Smooth muscle cell (in vitro differentiated cells): Measurements from ENCODE around the gene RAC2. TPM values are rescaled to one million over a fixed set of nuclear protein-coding genes. Genes with fewer than 3 reads are reported as not detected.

Experiments
- DNase-seq: peaks from one replicate; lab custom pipeline; 2025; ENCODE audit not compliant: unreplicated experiment; lab: John Stamatoyannopoulos, UW
- H2AFZ ChIP-seq: fragments of 200-600 bp; sonication (generic); 2 replicates; pipeline ENCODE4 v1.6.0; 2016; ENCODE audit warnings: antibody characterized with exemption, low read depth, mild to moderate bottlenecking
- H3F3A ChIP-seq: fragments of 200-600 bp; sonication (generic); 2 replicates; pipeline ENCODE4 v1.6.0; 2017; ENCODE audit warnings: antibody characterized with exemption, low read depth
- H3K27ac ChIP-seq: fragments of 200-600 bp; sonication (generic); 2 replicates; pipeline ENCODE4 v1.5.1; 2016; ENCODE audit warnings: low read depth, mild to moderate bottlenecking
- H3K27me3 ChIP-seq: fragments of 200-600 bp; sonication (generic); 2 replicates; pipeline ENCODE4 v1.6.1; 2016; ENCODE audit warnings: low read depth, mild to moderate bottlenecking
- H3K36me3 ChIP-seq: fragments of 200-600 bp; sonication (generic); 2 replicates; pipeline ENCODE4 v1.5.1; 2016; ENCODE audit warnings: low read depth
- H3K4me1 ChIP-seq: fragments of 200-600 bp; sonication (generic); 2 replicates; pipeline ENCODE4 v1.5.1; 2016; ENCODE audit warnings: low read depth
- H3K4me2 ChIP-seq: fragments of 200-600 bp; sonication (generic); 2 replicates; pipeline ENCODE4 v1.6.0; 2016; ENCODE audit warnings: mild to moderate bottlenecking
- H3K4me3 ChIP-seq: fragments of 200-600 bp; sonication (generic); 2 replicates; pipeline ENCODE4 v1.5.1; 2016; ENCODE audit warnings: mild to moderate bottlenecking
- H3K79me2 ChIP-seq: fragments of 200-600 bp; sonication (generic); 2 replicates; pipeline ENCODE4 v1.6.0; 2016; ENCODE audit warnings: low read depth, mild to moderate bottlenecking
- H3K9ac ChIP-seq: fragments of 200-600 bp; sonication (generic); 2 replicates; pipeline ENCODE4 v1.6.0; 2016; ENCODE audit warnings: low read depth
- H3K9me3 ChIP-seq: fragments of 200-600 bp; sonication (generic); replicated peaks from 2 replicates; pipeline ENCODE4 v1.5.1; 2016; ENCODE audit warnings: low read depth
- H4K20me1 ChIP-seq: fragments of 200-600 bp; sonication (generic); 2 replicates; pipeline ENCODE4 v1.6.0; 2016; ENCODE audit warnings: low read depth
- CTCF ChIP-seq: fragments of 200-600 bp; sonication (generic); IDR thresholded peaks from 2 replicates; pipeline ENCODE4 v1.5.1; 2017; ENCODE audit warnings: borderline replicate concordance, mild to moderate bottlenecking, antibody characterized with exemption; ENCODE audit not compliant: insufficient read depth, poor library complexity, severe bottlenecking
- WGBS: methylation state at CpG from one replicate; pipeline ENCODE4 v1.1.7; 2016; ENCODE audit warnings: low lambda C conversion rate; 5-methylcytosine and 5-hydroxymethylcytosine counted together
- polyA plus RNA-seq: library from polyadenylated mRNA; unstranded; fragments of >200 nt; fragmentation: Nextera tagmentation; extraction: Ambion mirVana; gene quantifications from 2 replicates; pipeline ENCODE4 v1.2.1, GENCODE V29; 2016
- total RNA-seq: library from RNA; depleted of rRNA; stranded (reverse); fragments of >200 nt; gene quantifications from 2 replicates; pipeline ENCODE4 v1.2.3, GENCODE V29; 2014

The RAC2 gene
- total and polyA plus RNA-seq, 2 experiments from 2014 or later: 3.6 to 4.0 TPM

- 49% methylated on average over 20 of the region's 20 CpGs for WGBS
- Histone ChIP-seq H3F3A (peaks cover 9% of the 10 kb centered on the region), H3K27me3 (no peaks in the 10 kb centered on the region), H3K27ac (peak overlapping the region; percentile 74), H3K36me3 (no peaks in the 10 kb centered on the region), H3K4me2 (peak overlapping the region; percentile 71), H3K9ac (no peak overlapping the region), H3K4me3 (no peak overlapping the region), H4K20me1 (no peaks in the 10 kb centered on the region), H2AFZ (peak overlapping the region; percentile 13), H3K9me3 (no peaks in the 10 kb centered on the region), H3K4me1 (peaks cover 4% of the 10 kb centered on the region), H3K79me2 (no peaks in the 10 kb centered on the region)
- no peak for DNase-seq
- no peak for TF ChIP-seq CTCF
Measured at GRCh38 chr22:37228106-37229011, 15.7 kb downstream of the RAC2 start.

GRCh38 chr22:37226514-37226913 is 17.6 kb downstream of the RAC2 start:
- peaks cover 4% of the 10 kb centered on the region for H3K4me1 ChIP-seq

DNA sequence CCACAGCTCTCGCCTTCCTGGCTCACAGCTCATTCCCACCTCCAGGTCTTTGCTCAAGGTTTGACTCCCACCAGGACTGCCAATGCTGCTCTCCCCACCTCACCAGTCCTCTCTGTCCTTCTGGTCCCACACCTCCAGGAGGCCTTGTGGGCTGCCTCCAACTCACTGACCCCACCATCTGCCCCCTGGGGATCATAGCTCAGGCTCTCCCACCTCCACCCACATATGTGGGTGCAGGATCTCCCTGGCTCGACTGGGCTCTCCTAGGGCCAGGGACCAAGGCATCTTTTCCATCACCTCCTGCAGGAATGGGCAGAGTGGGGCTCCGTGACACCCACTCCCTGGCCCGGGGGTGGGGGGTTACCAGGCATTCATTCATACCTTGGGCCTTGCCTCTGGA is 18.0 kb downstream of the RAC2 start:
- no peak for TF ChIP-seq CTCF
- no peak overlapping the region for H2AFZ ChIP-seq
- H3K4me2 ChIP-seq: no peak overlapping the region
- H3K27me3 ChIP-seq: no peaks in the 10 kb centered on the region
- H3K79me2 ChIP-seq: no peaks in the 10 kb centered on the region
- DNase-seq: no peak
- no peaks in the 10 kb centered on the region for H3K36me3 ChIP-seq
- 90% methylated on average over 4 of the region's 4 CpGs for WGBS
- peaks cover 4% of the 10 kb centered on the region for H3K4me1 ChIP-seq
- no peaks in the 10 kb centered on the region for H3K9me3 ChIP-seq
- H4K20me1 ChIP-seq: no peaks in the 10 kb centered on the region
- no peak overlapping the region for H3K4me3 ChIP-seq
- no peak overlapping the region for H3K9ac ChIP-seq
- H3K27ac ChIP-seq: no peak overlapping the region
- peaks cover 9% of the 10 kb centered on the region for H3F3A ChIP-seq

More at GRCh38 chr22:37226514-37226913, 17.6 kb downstream of the RAC2 start:
- 94% methylated on average over 12 of the region's 14 CpGs for WGBS
- Histone ChIP-seq H3K36me3 (no peaks in the 10 kb centered on the region), H4K20me1 (no peaks in the 10 kb centered on the region), H3K27me3 (no peaks in the 10 kb centered on the region), H3K4me3 (no peak overlapping the region), H2AFZ (no peak overlapping the region), H3F3A (peaks cover 9% of the 10 kb centered on the region), H3K9me3 (no peaks in the 10 kb centered on the region), H3K4me2 (no peak overlapping the region), H3K9ac (no peak overlapping the region), H3K79me2 (no peaks in the 10 kb centered on the region), H3K27ac (no peak overlapping the region)
- no peak for TF ChIP-seq CTCF
- DNase-seq: no peak
